Measurements from ENCODE around the gene COTL1. TPM values are rescaled to one million over a fixed set of nuclear protein-coding genes. Genes with fewer than 3 reads are reported as not detected.
"Not testable (repeated sequence)": the region's sequence is repeated elsewhere in the genome, so short reads cannot be mapped to it uniquely, and the experiment has no call there.

The COTL1 gene
- total RNA-seq, 4 donors from 2014 or later = 29.9 to 84.9 (median 52.6) TPM

DNA sequence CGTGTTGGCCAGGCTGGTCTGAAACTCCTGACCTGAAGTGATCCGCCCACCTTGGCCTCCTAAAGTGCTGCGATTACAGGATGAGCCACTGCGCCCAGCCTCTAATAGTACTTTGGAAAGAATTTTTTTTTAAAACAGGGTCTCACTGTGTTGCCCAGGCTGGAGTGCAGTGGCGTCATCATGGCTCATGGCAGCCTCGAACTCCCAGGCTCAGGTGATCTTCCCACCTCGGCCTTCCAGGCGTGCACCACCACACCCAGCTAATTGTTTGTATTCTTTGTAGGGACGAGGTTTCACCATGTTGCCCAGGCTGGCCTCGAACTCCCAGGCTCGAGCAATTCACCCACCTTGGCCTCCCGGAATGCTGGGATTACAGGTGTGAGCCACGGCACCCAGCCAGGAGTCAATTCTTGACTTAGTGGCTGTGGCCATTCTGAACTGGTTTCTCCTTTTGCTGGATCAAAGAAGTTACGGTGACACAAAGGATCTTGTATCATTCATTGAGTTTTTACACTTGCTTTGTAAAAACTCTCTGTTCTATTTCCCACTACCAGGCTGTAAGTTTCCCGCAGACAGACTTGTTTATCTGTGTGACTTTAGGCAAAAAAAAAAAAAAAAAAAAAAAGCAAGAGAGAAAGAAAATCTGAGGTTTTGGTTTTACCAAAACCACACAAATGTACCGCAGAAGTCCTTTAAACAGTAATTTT is 12.7 kb upstream of the COTL1 start:
- TF ChIP-seq EP300 (IDR thresholded peaks at IDR 0.05) (no peak), POLR2A (IDR thresholded peaks at IDR 0.05) (no peak)
- TF ChIP-seq, protein P1, sequence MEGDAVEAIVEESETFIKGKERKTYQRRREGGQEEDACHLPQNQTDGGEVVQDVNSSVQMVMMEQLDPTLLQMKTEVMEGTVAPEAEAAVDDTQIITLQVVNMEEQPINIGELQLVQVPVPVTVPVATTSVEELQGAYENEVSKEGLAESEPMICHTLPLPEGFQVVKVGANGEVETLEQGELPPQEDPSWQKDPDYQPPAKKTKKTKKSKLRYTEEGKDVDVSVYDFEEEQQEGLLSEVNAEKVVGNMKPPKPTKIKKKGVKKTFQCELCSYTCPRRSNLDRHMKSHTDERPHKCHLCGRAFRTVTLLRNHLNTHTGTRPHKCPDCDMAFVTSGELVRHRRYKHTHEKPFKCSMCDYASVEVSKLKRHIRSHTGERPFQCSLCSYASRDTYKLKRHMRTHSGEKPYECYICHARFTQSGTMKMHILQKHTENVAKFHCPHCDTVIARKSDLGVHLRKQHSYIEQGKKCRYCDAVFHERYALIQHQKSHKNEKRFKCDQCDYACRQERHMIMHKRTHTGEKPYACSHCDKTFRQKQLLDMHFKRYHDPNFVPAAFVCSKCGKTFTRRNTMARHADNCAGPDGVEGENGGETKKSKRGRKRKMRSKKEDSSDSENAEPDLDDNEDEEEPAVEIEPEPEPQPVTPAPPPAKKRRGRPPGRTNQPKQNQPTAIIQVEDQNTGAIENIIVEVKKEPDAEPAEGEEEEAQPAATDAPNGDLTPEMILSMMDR (IDR thresholded peaks at IDR 0.05) = no peak
- Histone ChIP-seq H3K9me3 (no peaks in the 10 kb centered on the region), H3K36me3 (no peaks in the 10 kb centered on the region), H3K27me3 (no peaks in the 10 kb centered on the region), H3K4me3 (no peak overlapping the region), H3K27ac (no peak overlapping the region), H3K4me1 (peaks cover 0 to 25% (median 5%) of the 10 kb centered on the region in 4 donors)
- WGBS, 2 donors = 88 to 91% methylated on average over 16 of the region's 16 CpGs
- DNase-seq (ENCODE audit: low spot score in 2 of 2) = no peak

DNA sequence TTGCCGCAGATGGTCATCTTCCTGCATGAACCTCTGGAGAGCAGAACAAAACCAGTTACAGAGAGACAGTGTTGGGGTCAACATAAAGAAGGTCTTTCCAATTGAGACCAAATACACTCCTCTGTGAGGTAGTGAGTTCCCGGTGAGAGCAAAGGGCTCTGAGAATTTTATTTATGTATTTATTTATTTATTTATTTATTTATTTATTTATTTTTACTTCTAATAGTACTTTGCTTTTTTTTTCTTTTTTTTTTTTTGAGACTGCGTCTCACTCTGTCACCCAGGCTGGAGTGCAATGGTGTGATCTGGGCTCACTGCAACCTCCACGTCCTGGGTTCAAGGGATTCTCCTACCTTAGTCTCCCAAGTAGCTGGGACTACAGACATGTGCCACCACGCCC is 12.1 kb upstream of the COTL1 start:
- H3K36me3 ChIP-seq = no peaks in the 10 kb centered on the region
- no peak for DNase-seq (ENCODE audit: low spot score in 2 of 2)
- peaks cover 0 to 19% (median 5%) of the 10 kb centered on the region in 4 donors for H3K4me1 ChIP-seq
- H3K9me3 ChIP-seq = no peaks in the 10 kb centered on the region
- TF ChIP-seq EP300 (IDR thresholded peaks at IDR 0.05) (no peak), POLR2A (IDR thresholded peaks at IDR 0.05) (no peak)
- TF ChIP-seq, protein P1 (IDR thresholded peaks at IDR 0.05) = no peak
- no peaks in the 10 kb centered on the region for H3K27me3 ChIP-seq
- no peak overlapping the region for H3K27ac ChIP-seq
- no peak overlapping the region for H3K4me3 ChIP-seq
- WGBS, 2 donors = 93 to 95% methylated on average over 5 of the region's 5 CpGs

DNA sequence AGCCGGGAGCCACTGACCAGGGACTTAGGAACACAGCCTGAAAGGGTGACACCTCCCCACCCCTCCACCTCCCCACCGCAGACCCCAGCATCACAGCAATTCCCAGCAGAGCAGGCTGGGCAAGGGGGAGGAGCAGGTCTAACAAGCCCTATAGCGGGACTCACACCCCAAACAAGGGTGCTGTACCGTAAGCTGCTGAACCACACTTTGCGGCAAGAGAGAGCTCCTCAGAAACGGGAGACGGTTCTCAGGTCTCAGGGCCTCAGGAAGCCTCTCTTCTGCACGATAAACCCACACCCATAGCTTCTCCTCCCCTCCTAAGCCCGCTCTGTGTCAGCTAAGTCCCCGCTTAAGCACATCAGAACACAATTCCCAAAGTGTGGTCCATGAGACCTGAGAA is 11.7 kb upstream of the COTL1 start:
- Histone ChIP-seq H3K36me3 (no peaks in the 10 kb centered on the region), H3K9me3 (no peaks in the 10 kb centered on the region), H3K27ac (no peak overlapping the region), H3K4me1 (peaks cover 0 to 19% (median 5%) of the 10 kb centered on the region in 4 donors), H3K4me3 (no peak overlapping the region), H3K27me3 (no peaks in the 10 kb centered on the region)
- DNase-seq (ENCODE audit: low spot score in 2 of 2) = no peak
- TF ChIP-seq, protein P1 (IDR thresholded peaks at IDR 0.05) = no peak
- TF ChIP-seq POLR2A (IDR thresholded peaks at IDR 0.05) (no peak), EP300 (IDR thresholded peaks at IDR 0.05) (no peak)
- WGBS, 2 donors = 70 to 78% methylated on average over 10 of the region's 10 CpGs

DNA sequence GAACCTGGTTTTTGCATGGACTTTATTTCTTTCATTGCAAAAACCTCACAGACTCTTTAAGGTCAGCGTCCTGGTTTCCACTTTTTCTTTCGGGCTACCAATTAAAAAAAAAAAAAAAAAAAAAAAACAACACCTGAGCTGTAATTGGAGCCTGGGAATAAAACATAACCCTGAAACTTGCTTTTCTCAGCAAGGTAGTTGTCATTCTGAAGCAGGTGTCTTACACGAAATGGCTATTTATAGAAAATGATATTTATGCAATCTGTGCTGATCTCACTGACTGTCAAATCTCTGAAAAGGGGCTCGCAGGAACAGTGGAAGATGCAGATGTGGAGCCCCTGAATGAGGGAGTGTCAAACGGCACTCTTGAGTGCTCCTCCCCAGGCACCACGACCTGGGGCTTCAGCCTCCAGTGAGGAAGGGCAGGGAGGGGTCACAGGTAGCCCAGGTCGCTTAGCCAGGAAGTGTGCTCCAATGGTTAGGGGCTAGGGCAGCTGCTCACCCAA is 10.4 kb upstream of the COTL1 start:
- Histone ChIP-seq H3K4me3 (no peak overlapping the region), H3K4me1 (peaks cover 0 to 10% (median 2%) of the 10 kb centered on the region in 4 donors), H3K36me3 (no peaks in the 10 kb centered on the region), H3K9me3 (no peaks in the 10 kb centered on the region), H3K27me3 (no peaks in the 10 kb centered on the region), H3K27ac (no peak overlapping the region)
- 70 to 77% methylated on average over 7 of the region's 7 CpGs for WGBS, 2 donors
- no peak for DNase-seq (ENCODE audit: low spot score in 2 of 2)
- TF ChIP-seq POLR2A (IDR thresholded peaks at IDR 0.05) (no peak), EP300 (IDR thresholded peaks at IDR 0.05) (no peak)
- TF ChIP-seq, protein P1 (IDR thresholded peaks at IDR 0.05) = no peak

DNA sequence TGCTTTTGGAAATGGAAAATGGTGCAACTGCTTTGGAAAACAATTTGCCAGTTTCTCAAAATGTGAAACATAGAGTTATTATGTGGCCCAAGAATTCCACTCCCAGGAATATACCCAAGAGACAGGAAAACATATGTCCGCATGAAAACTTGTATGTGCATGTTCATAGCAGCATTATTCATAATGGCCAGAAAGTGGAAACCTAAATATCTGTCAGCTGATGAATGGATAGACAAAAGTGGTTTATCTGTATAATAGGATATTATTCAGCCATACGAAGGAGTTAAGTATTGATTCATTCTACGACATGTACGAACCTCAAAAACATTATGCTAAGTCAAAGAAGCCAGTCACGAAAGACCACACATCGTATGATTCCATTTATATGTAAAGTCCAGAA is 7.7 kb upstream of the COTL1 start:
- 76 to 78% methylated on average over 6 of the region's 6 CpGs for WGBS, 2 donors
- H3K27me3 ChIP-seq = no peaks in the 10 kb centered on the region
- DNase-seq (ENCODE audit: low spot score in 2 of 2) = no peak
- H3K4me3 ChIP-seq = no peak overlapping the region
- H3K9me3 ChIP-seq = no peaks in the 10 kb centered on the region
- H3K27ac ChIP-seq = no peak overlapping the region
- no peaks in the 10 kb centered on the region for H3K36me3 ChIP-seq
- TF ChIP-seq EP300 (IDR thresholded peaks at IDR 0.05) (no peak), POLR2A (IDR thresholded peaks at IDR 0.05) (no peak)
- TF ChIP-seq, protein P1 (IDR thresholded peaks at IDR 0.05) = no peak
- H3K4me1 ChIP-seq = peaks cover 0 to 5% (median 0%) of the 10 kb centered on the region in 4 donors

DNA sequence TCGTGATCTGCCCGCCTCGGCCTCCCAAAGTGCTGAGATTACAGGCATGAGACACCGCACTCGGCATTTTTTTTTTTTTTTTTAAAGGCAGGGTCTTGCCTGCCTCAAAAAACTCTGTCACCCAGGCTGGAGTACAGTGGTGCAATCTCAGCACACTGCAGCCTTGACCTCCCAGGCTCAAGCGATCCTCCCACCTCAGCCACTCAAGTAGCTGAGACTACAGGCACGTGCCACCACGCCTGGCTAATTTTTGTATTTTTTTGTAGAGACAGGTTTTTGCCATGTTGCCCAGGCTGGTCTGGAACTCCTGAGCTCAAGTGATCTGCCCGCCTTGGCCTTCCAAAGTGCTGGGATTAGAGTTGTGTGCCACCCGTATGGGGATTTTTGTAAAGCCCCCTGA is 3.0 kb upstream of the COTL1 start:
- DNase-seq (ENCODE audit: low spot score in 2 of 2); H3K27me3 ChIP-seq; H3K36me3 ChIP-seq; H3K27ac ChIP-seq; H3K4me3 ChIP-seq; H3K9me3 ChIP-seq: not testable (repeated sequence)
- 87 to 89% methylated on average over 10 of the region's 10 CpGs for WGBS, 2 donors
- peaks cover 0 to 33% (median 5%) of the 10 kb centered on the region in 4 donors for H3K4me1 ChIP-seq
